Naive thymus-derived CD4-positive, alpha-beta T cell (primary cell): ENCODE results near the gene IRF8. TPM values are rescaled to one million over a fixed set of nuclear protein-coding genes. Genes with fewer than 3 reads are reported as not detected.

Experiments used
- ATAC-seq: fragments of 150-1000 bp; cut with Tn5 transposase; 2 replicates; pipeline ENCODE4 v1.10.0; 2021; ENCODE audit warnings: mild to moderate bottlenecking, moderate library complexity
- CTCF ChIA-PET: fragments of 350-600 bp; sonication (Branson Sonifier 250); formaldehyde crosslinking; loops from one replicate; lab custom pipeline; 2021; ENCODE audit warnings: antibody characterized with exemption; lab: Charles Lee
- POLR2A ChIA-PET: fragments of 350-600 bp; sonication (Branson Sonifier 250); formaldehyde crosslinking; loops from one replicate; lab custom pipeline; 2021; ENCODE audit warnings: antibody characterized with exemption, inconsistent platforms; lab: Charles Lee
- DNase-seq, 9 donors: peaks; one replicate each; pipeline versions ENCODE4 v3.0.0 to v3.0.0-alpha.2; 2020 to 2022; ENCODE audit warnings: mixed read lengths in 1 of 9
- H3K27ac ChIP-seq: one replicate; pipeline ENCODE4 v1.7.0; 2013; ENCODE audit warnings: mild to moderate bottlenecking, low read depth, low read length, moderate library complexity
- H3K27me3 ChIP-seq, 2 donors: one replicate each; pipeline ENCODE4 v1.7.0; 2013; ENCODE audit warnings: low read length in 2 of 2, mild to moderate bottlenecking in 2 of 2, moderate library complexity in 2 of 2; ENCODE audit not compliant: control insufficient read depth in 2 of 2, insufficient read depth in 2 of 2
- H3K36me3 ChIP-seq, 3 experiments: 1 replicate in 2 of 3; 2 replicates in 1 of 3; pipeline ENCODE4 v1.7.0; 2013; ENCODE audit warnings: low read length in 3 of 3, mild to moderate bottlenecking in 3 of 3, moderate library complexity in 1 of 3; ENCODE audit not compliant: insufficient read depth in 3 of 3, control insufficient read depth in 2 of 3
- H3K4me1 ChIP-seq, 2 donors: one replicate each; pipeline ENCODE4 v1.7.0; 2013; ENCODE audit warnings: low read length in 2 of 2, mild to moderate bottlenecking in 2 of 2, moderate library complexity in 1 of 2; ENCODE audit not compliant: control insufficient read depth in 2 of 2, insufficient read depth in 2 of 2
- H3K4me3 ChIP-seq: 2 replicates; pipeline ENCODE4 v1.7.0; 2013; ENCODE audit warnings: mild to moderate bottlenecking, low read length
- H3K9me3 ChIP-seq, 3 experiments: 1 replicate in 2 of 3; 2 replicates in 1 of 3; pipeline ENCODE4 v1.7.0; 2013; ENCODE audit warnings: low read length in 3 of 3; ENCODE audit not compliant: control insufficient read depth in 2 of 3
- H3K27ac Mint-ChIP-seq, 9 donors: one replicate each; pipeline ENCODE4 v1.8.0; 2020 to 2022; ENCODE audit warnings: mixed read lengths in 9 of 9, mild to moderate bottlenecking in 8 of 9, moderate library complexity in 5 of 9, inconsistent platforms in 2 of 9
- H3K27me3 Mint-ChIP-seq, 5 donors: one replicate each; pipeline ENCODE4 v1.8.0; 2021 to 2022; ENCODE audit warnings: mixed read lengths in 5 of 5, mild to moderate bottlenecking in 1 of 5
- H3K36me3 Mint-ChIP-seq, 5 donors: one replicate each; pipeline ENCODE4 v1.8.0; 2020 to 2022; ENCODE audit warnings: mixed read lengths in 5 of 5, mild to moderate bottlenecking in 3 of 5, inconsistent platforms in 1 of 5
- H3K4me1 Mint-ChIP-seq, 7 donors: one replicate each; pipeline ENCODE4 v1.8.0; 2020 to 2022; ENCODE audit warnings: mixed read lengths in 7 of 7, mild to moderate bottlenecking in 3 of 7, inconsistent platforms in 1 of 7
- H3K4me3 Mint-ChIP-seq, 10 donors: one replicate each; pipeline ENCODE4 v1.8.0; 2020 to 2022; ENCODE audit warnings: mild to moderate bottlenecking in 10 of 10, mixed read lengths in 10 of 10, moderate library complexity in 6 of 10, inconsistent platforms in 2 of 10
- H3K9me3 Mint-ChIP-seq, 11 donors: one replicate each; pipeline ENCODE4 v1.8.0; 2020 to 2022; ENCODE audit warnings: mixed read lengths in 11 of 11, mild to moderate bottlenecking in 4 of 11, inconsistent platforms in 1 of 11, moderate library complexity in 1 of 11
- intact Hi-C, 2 donors: fragments of 100-400 bp; cut with micrococcal nuclease; formaldehyde crosslinking; loops; one replicate each; pipeline ENCODE4 v1.15.1; 2023
- polyA plus RNA-seq, 2 donors: library from polyadenylated mRNA; unstranded; fragments of 300-500 nt; fragmentation: Illumina TruSeq; gene quantifications; one replicate each; pipeline ENCODE4 v1.2.3, GENCODE V29; 2021
- total RNA-seq, 6 experiments: library from RNA in 5 of 6; stranded (reverse) in 5 of 6; gene quantifications; 1 replicate in 5 of 6; 2 replicates in 1 of 6; pipeline ENCODE4 v1.2.3 and lab custom pipeline; 2021 to 2026

IRF8 gene
- total and polyA plus RNA-seq, 7 experiments from 2014 or later, result 3.5 to 105 (median 6.4) TPM

GRCh38 chr16:85868495-85868894, 30.5 kb upstream of the IRF8 start:
- intact Hi-C loops, result no loop called here
- Mint-ChIP-seq H3K27me3 (peaks cover 0 to 20% (median 8%) of the 10 kb centered on the region in 5 donors), H3K9me3 (peaks cover 0 to 4% (median 0%) of the 10 kb centered on the region in 11 donors), H3K4me3 (no peak overlapping the region), H3K4me1 (peaks cover 0 to 11% (median 7%) of the 10 kb centered on the region in 7 donors), H3K27ac (no peak overlapping the region), H3K36me3 (peaks cover 0 to 2% (median 0%) of the 10 kb centered on the region in 5 donors)
- H3K4me3 ChIP-seq, result no peak overlapping the region
- CTCF ChIA-PET, result no interaction called here
- no peaks in the 10 kb centered on the region for H3K27me3 ChIP-seq
- no peaks in the 10 kb centered on the region for H3K36me3 ChIP-seq
- H3K27ac ChIP-seq, result no peak overlapping the region
- DNase-seq, result no peak
- H3K4me1 ChIP-seq, result no peaks in the 10 kb centered on the region
- H3K9me3 ChIP-seq, result no peaks in the 10 kb centered on the region
- POLR2A ChIA-PET, result no interaction called here
- ATAC-seq, result no peak

GRCh38 chr16:85869206-85869605, 29.8 kb upstream of the IRF8 start:
- H3K36me3 Mint-ChIP-seq, result peaks cover 0 to 2% (median 0%) of the 10 kb centered on the region in 5 donors
- no peaks in the 10 kb centered on the region for H3K27me3 ChIP-seq
- CTCF ChIA-PET, result no interaction called here

GRCh38 chr16:85869785-85870558, 29.0 kb upstream of the IRF8 start:
- POLR2A ChIA-PET, result interaction anchor here (0.6 kb wide), 1 partner anchor 128 kb away, joined by 3 read pairs; no protein-coding TSS in a partner anchor
- H3K4me1 Mint-ChIP-seq, result peaks cover 0 to 11% (median 7%) of the 10 kb centered on the region in 7 donors
- H3K27ac ChIP-seq, result no peak overlapping the region
- ATAC-seq, result peak; percentile 45
- no peak overlapping the region for H3K4me3 ChIP-seq
- H3K9me3 Mint-ChIP-seq, result peaks cover 0 to 4% (median 0%) of the 10 kb centered on the region in 11 donors
- peak overlapping the region in 1 of 9 donors; percentile 4 for H3K27ac Mint-ChIP-seq
- H3K27me3 Mint-ChIP-seq, result peaks cover 0 to 19% (median 8%) of the 10 kb centered on the region in 5 donors
- H3K4me1 ChIP-seq, result no peaks in the 10 kb centered on the region
- no peak overlapping the region for H3K4me3 Mint-ChIP-seq
- intact Hi-C loops, result no loop called here
- H3K36me3 Mint-ChIP-seq, result peaks cover 0 to 2% (median 0%) of the 10 kb centered on the region in 5 donors
- CTCF ChIA-PET, result no interaction called here
- H3K9me3 ChIP-seq, result no peaks in the 10 kb centered on the region
- no peaks in the 10 kb centered on the region for H3K27me3 ChIP-seq
- H3K36me3 ChIP-seq, result no peaks in the 10 kb centered on the region
- DNase-seq, result no peak

More at GRCh38 chr16:85869206-85869605, 29.8 kb upstream of the IRF8 start:
- no peaks in the 10 kb centered on the region for H3K4me1 ChIP-seq
- H3K4me1 Mint-ChIP-seq, result peaks cover 0 to 11% (median 7%) of the 10 kb centered on the region in 7 donors
- ATAC-seq (no peak), DNase-seq (no peak)
- H3K4me3 Mint-ChIP-seq, result no peak overlapping the region
- peaks cover 0 to 4% (median 0%) of the 10 kb centered on the region in 11 donors for H3K9me3 Mint-ChIP-seq
- no peak overlapping the region for H3K27ac ChIP-seq
- peaks cover 0 to 18% (median 8%) of the 10 kb centered on the region in 5 donors for H3K27me3 Mint-ChIP-seq
- intact Hi-C loops, result no loop called here
- no peaks in the 10 kb centered on the region for H3K9me3 ChIP-seq
- no peaks in the 10 kb centered on the region for H3K36me3 ChIP-seq
- no peak overlapping the region for H3K27ac Mint-ChIP-seq
- POLR2A ChIA-PET, result no interaction called here
- no peak overlapping the region for H3K4me3 ChIP-seq

GRCh38 chr16:85871756-85872155, 27.2 kb upstream of the IRF8 start:
- Histone ChIP-seq H3K27ac (no peak overlapping the region), H3K9me3 (no peaks in the 10 kb centered on the region), H3K36me3 (no peaks in the 10 kb centered on the region), H3K4me1 (no peaks in the 10 kb centered on the region), H3K4me3 (no peak overlapping the region), H3K27me3 (no peaks in the 10 kb centered on the region)
- ATAC-seq, result no peak
- Mint-ChIP-seq H3K36me3 (peaks cover 0 to 1% (median 0%) of the 10 kb centered on the region in 5 donors), H3K9me3 (peaks cover 0 to 8% (median 0%) of the 10 kb centered on the region in 11 donors), H3K4me1 (peaks cover 0 to 11% (median 7%) of the 10 kb centered on the region in 7 donors), H3K4me3 (no peak overlapping the region), H3K27me3 (peaks cover 0 to 32% (median 18%) of the 10 kb centered on the region in 5 donors), H3K27ac (no peak overlapping the region)
- DNase-seq, result no peak
- intact Hi-C loops, result no loop called here
- ChIA-PET CTCF (no interaction called here), POLR2A (no interaction called here)

GRCh38 chr16:85872734-85873133, 26.2 kb upstream of the IRF8 start:
- H3K27ac Mint-ChIP-seq, result no peak overlapping the region
- Histone ChIP-seq H3K4me3 (no peak overlapping the region), H3K9me3 (no peaks in the 10 kb centered on the region), H3K4me1 (no peaks in the 10 kb centered on the region), H3K36me3 (no peaks in the 10 kb centered on the region), H3K27ac (no peak overlapping the region), H3K27me3 (no peaks in the 10 kb centered on the region)
- ChIA-PET POLR2A (no interaction called here), CTCF (no interaction called here)
- peaks cover 0 to 34% (median 18%) of the 10 kb centered on the region in 5 donors for H3K27me3 Mint-ChIP-seq
- intact Hi-C loops, result no loop called here
- ATAC-seq (no peak), DNase-seq (no peak)
- peaks cover 0 to 1% (median 0%) of the 10 kb centered on the region in 5 donors for H3K36me3 Mint-ChIP-seq
- H3K4me1 Mint-ChIP-seq, result peaks cover 0 to 11% (median 7%) of the 10 kb centered on the region in 7 donors
- H3K4me3 Mint-ChIP-seq, result no peak overlapping the region
- H3K9me3 Mint-ChIP-seq, result peaks cover 0 to 8% (median 0%) of the 10 kb centered on the region in 11 donors

- Mint-ChIP-seq H3K36me3 (peaks cover 0 to 1% (median 0%) of the 10 kb centered on the region in 5 donors), H3K4me3 (no peak overlapping the region), H3K9me3 (peaks cover 0 to 8% (median 0%) of the 10 kb centered on the region in 11 donors), H3K4me1 (peaks cover 0 to 11% (median 7%) of the 10 kb centered on the region in 7 donors), H3K27me3 (peaks cover 0 to 34% (median 18%) of the 10 kb centered on the region in 5 donors), H3K27ac (no peak overlapping the region)
- ChIA-PET POLR2A (no interaction called here), CTCF (no interaction called here)
- no peaks in the 10 kb centered on the region for H3K36me3 ChIP-seq
- no peak for ATAC-seq
- H3K27me3 ChIP-seq, result no peaks in the 10 kb centered on the region
- no peak for DNase-seq
- H3K27ac ChIP-seq, result no peak overlapping the region
- no peaks in the 10 kb centered on the region for H3K4me1 ChIP-seq
- intact Hi-C loops, result no loop called here
- H3K9me3 ChIP-seq, result no peaks in the 10 kb centered on the region
- H3K4me3 ChIP-seq, result no peak overlapping the region
Measured at GRCh38 chr16:85873153-85873552, 25.8 kb upstream of the IRF8 start.
